Measurements from ENCODE around the gene NSMF.

Gene NSMF

DNA sequence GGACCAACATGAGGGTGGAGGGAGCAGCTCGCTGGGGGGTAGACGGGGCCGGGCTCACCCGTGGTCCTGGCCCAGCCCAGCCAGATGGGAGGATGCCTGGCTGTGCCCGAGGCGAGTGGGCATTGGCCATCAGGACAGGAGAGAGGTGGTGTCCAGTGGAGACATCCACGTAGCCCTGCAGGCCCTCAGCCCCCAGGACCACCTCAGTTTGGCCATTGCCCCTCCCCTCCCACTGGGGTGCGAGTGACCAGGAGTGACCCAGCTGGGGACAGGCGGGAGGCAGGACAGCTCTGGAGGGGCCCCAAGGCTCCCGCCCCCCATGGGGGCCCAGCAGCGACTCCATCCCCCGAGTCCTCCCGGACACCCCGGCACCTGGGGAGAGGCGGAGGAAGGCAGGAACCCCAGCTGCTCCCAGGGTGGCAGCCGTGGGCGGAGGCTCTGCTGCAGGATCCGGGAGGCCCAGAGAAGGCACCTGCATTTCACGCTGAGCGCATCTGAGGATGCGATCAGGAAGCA, 27.7 kb downstream of the NSMF start:
- H3K36me3 ChIP-seq (replicated peaks): no peaks in the 10 kb centered on the region
- no peaks in the 10 kb centered on the region for H3K27me3 ChIP-seq (replicated peaks)
- no peak for TF ChIP-seq CTCF (IDR thresholded peaks at IDR 0.05; ENCODE audit: low read depth, low read length, missing control alignments)
- in situ Hi-C loops (cut with HindIII; ENCODE audit: low pct_ligation_motif_present, low sequenced_read_pairs): no loop called here
- no peak overlapping the region for H3K27ac ChIP-seq
- no peak overlapping the region for H3K4me3 ChIP-seq (ENCODE audit: low read depth, low read length)
- DNase-seq: no peak

GRCh38 chr9:137430723-137431415, 28.3 kb downstream of the NSMF start:
- H3K4me3 ChIP-seq (ENCODE audit: low read depth, low read length): no peak overlapping the region
- in situ Hi-C loops (cut with HindIII; ENCODE audit: low pct_ligation_motif_present, low sequenced_read_pairs): no loop called here
- no peaks in the 10 kb centered on the region for H3K36me3 ChIP-seq (replicated peaks)
- TF ChIP-seq CTCF (IDR thresholded peaks at IDR 0.05; ENCODE audit: low read depth, low read length, missing control alignments): no peak
- no peaks in the 10 kb centered on the region for H3K27me3 ChIP-seq (replicated peaks)
- DNase-seq: no peak
- no peak overlapping the region for H3K27ac ChIP-seq

DNA sequence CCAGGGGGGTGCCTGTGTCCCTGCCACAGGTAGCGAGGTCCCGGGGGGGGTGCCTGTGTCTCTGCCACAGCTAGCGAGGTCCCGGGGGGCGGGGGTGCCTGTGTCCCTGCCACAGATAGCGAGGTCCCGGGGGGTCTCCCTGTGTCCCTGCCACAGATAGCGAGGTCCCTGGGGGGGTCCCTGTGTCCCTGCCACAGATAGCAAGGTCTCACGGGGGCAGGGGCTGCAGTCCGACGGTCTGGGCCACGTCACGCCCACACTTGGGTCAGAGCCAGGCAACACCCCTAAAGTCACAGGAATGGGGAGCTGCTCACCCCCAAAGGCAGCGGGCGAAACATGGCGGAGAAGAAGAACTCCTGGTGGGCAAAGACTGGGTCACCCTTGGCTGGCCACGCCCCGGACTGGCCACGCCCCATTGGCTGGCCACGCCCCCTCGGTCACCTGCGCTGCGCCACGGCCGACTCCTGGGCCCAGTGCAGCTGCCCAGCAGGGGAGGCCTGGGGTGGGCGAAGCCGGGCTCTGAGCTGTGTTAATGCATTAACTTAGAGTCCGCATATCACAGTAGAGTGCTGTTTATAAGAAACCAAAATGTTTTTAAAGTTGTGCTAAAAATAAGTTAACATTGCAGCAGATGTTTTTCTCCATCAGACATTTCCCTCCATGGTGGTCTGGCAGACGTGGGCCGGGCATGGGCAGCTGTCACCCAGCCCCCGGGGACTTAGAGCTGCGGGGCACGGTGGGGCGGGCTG, 29.0 kb downstream of the NSMF start:
- H3K36me3 ChIP-seq (replicated peaks): no peaks in the 10 kb centered on the region
- DNase-seq: no peak
- no peak for TF ChIP-seq CTCF (IDR thresholded peaks at IDR 0.05; ENCODE audit: low read depth, low read length, missing control alignments)
- H3K27ac ChIP-seq: no peak overlapping the region
- H3K27me3 ChIP-seq (replicated peaks): no peaks in the 10 kb centered on the region
- in situ Hi-C loops (cut with HindIII; ENCODE audit: low pct_ligation_motif_present, low sequenced_read_pairs): no loop called here
- no peak overlapping the region for H3K4me3 ChIP-seq (ENCODE audit: low read depth, low read length)

DNA sequence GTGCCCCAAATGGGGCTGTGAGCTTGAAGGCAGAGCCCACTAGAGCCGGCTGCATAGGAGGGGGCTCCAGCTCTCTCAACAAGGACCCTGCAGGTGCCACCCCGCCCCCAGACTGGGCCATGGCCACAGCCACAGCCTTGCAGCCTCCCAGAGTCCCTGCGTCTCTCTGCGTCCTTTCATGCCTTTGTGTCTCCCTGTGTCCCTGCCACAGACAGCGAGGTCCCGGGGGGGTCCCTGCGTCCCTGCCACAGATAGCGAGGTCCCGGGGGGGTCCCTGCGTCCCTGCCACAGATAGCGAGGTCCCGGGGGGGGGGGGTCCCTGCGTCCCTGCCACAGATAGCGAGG, 29.6 kb downstream of the NSMF start:
- Histone ChIP-seq H3K27ac (no peak overlapping the region), H3K4me3 (ENCODE audit: low read depth, low read length) (no peak overlapping the region), H3K36me3 (replicated peaks) (no peaks in the 10 kb centered on the region), H3K27me3 (replicated peaks) (no peaks in the 10 kb centered on the region)
- no peak for DNase-seq
- in situ Hi-C loops (cut with HindIII; ENCODE audit: low pct_ligation_motif_present, low sequenced_read_pairs): no loop called here
- TF ChIP-seq CTCF (IDR thresholded peaks at IDR 0.05; ENCODE audit: low read depth, low read length, missing control alignments): no peak

DNA sequence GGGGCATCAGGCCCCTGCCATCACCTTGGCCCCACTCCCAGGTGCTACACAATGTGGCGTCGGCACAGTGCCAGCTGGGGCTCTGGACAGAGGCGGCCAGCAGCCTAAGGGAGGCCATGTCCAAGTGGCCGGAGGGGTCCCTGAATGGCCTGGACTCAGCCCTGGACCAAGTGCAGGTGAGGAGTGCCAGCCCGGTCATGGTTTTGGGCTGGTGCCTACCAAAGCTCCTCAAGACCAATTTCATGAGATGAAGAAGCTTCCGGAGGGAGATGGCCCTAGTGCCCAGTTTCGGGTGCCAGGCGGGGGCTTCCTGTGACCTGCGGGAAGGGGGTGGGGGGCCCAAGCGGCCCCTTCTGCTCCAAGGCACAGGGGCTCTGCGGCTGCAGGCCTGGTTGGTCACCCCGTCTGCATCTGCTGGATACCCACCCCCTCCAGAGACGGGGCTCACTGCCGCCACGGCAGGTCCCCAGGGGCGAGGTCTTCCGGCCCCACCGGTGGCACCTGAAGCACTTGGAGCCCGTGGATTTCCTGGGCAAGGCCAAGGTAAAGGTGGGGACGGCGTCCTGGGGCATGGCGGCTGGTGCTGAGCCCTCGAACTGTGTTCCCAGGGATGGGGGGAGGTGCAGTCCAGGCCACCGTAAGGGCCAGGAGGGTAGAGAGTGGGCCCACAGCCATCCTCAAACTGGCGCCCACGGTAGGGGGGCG, 30.1 kb downstream of the NSMF start:
- no peak for DNase-seq
- no peaks in the 10 kb centered on the region for H3K27me3 ChIP-seq (replicated peaks)
- no peak overlapping the region for H3K27ac ChIP-seq
- H3K36me3 ChIP-seq (replicated peaks): no peaks in the 10 kb centered on the region
- TF ChIP-seq CTCF (IDR thresholded peaks at IDR 0.05; ENCODE audit: low read depth, low read length, missing control alignments): no peak
- in situ Hi-C loops (cut with HindIII; ENCODE audit: low pct_ligation_motif_present, low sequenced_read_pairs): no loop called here
- no peak overlapping the region for H3K4me3 ChIP-seq (ENCODE audit: low read depth, low read length)
